Stimulated activated CD4-positive, alpha-beta T cell treated with anti-CD3 and anti-CD28 coated beads, Interleukin-2, amount 100 ng/mL, for 24 hours (primary cell): ENCODE measurements around the gene IFI44L.

Experiments used
- DNase-seq, 2 donors: peaks; one replicate each; pipeline ENCODE4 v3.0.0-alpha.2; 2020

IFI44L gene

GRCh38 chr1:78645723-78646122 is 25.5 kb downstream of the IFI44L start:
- no peak for DNase-seq

GRCh38 chr1:78647238-78647637 is 27.0 kb downstream of the IFI44L start:
- DNase-seq: no peak

- DNase-seq: peak; percentile 71
Measured at GRCh38 chr1:78649628-78650027, 29.4 kb downstream of the IFI44L start, which contains the start of gene IFI44. Gene IFI44, plus strand, starts transcription at chr1:78649831. Its CDS starts 365 bp downstream, at chr1:78650196.

GRCh38 chr1:78650114-78650660 is 29.9 kb downstream of the IFI44L start:
- DNase-seq: no peak

GRCh38 chr1:78651241-78651640 is 31.0 kb downstream of the IFI44L start:
- peak; percentile 10 to 29 for DNase-seq

- no peak for DNase-seq
Measured at GRCh38 chr1:78652019-78652560, 31.8 kb downstream of the IFI44L start.

- DNase-seq: no peak
Measured at GRCh38 chr1:78658901-78659300, 38.7 kb downstream of the IFI44L start.

GRCh38 chr1:78663923-78664322 is 43.7 kb downstream of the IFI44L start:
- no peak for DNase-seq

GRCh38 chr1:78664763-78665162 is 44.5 kb downstream of the IFI44L start:
- no peak for DNase-seq

- no peak for DNase-seq
Measured at GRCh38 chr1:78665809-78666208, 45.6 kb downstream of the IFI44L start.

GRCh38 chr1:78667939-78668338 is 47.7 kb downstream of the IFI44L start:
- no peak for DNase-seq

GRCh38 chr1:78668427-78668826 is 48.2 kb downstream of the IFI44L start:
- no peak for DNase-seq

GRCh38 chr1:78672428-78672827 is 52.2 kb downstream of the IFI44L start:
- DNase-seq: no peak

GRCh38 chr1:78673120-78673519 is 52.9 kb downstream of the IFI44L start:
- peak in 1 of 2 donors; percentile 17 for DNase-seq

GRCh38 chr1:78676347-78676982 is 56.2 kb downstream of the IFI44L start:
- DNase-seq: peak; percentile 34 to 67

- no peak for DNase-seq
Measured at GRCh38 chr1:78676993-78677392, 56.7 kb downstream of the IFI44L start.

- DNase-seq: no peak
Measured at GRCh38 chr1:78677788-78678187, 57.5 kb downstream of the IFI44L start.

- no peak for DNase-seq
Measured at GRCh38 chr1:78678324-78678723, 58.1 kb downstream of the IFI44L start.

- DNase-seq: no peak
Measured at GRCh38 chr1:78681265-78681664, 61.0 kb downstream of the IFI44L start.

- no peak for DNase-seq
Measured at GRCh38 chr1:78682496-78682895, 62.2 kb downstream of the IFI44L start.

GRCh38 chr1:78683079-78683478 is 62.8 kb downstream of the IFI44L start:
- no peak for DNase-seq

GRCh38 chr1:78687315-78687714 is 67.1 kb downstream of the IFI44L start:
- DNase-seq: no peak

- DNase-seq: no peak
Measured at GRCh38 chr1:78687914-78688313, 67.7 kb downstream of the IFI44L start.

GRCh38 chr1:78688697-78689096 is 68.4 kb downstream of the IFI44L start:
- no peak for DNase-seq

- no peak for DNase-seq
Measured at GRCh38 chr1:78690516-78690915, 70.3 kb downstream of the IFI44L start.
